Liver (tissue), 9 donors: ENCODE results near the gene RAB9B. TPM values are rescaled to one million over a fixed set of nuclear protein-coding genes. Genes with fewer than 3 reads are reported as not detected.

Experiments
- DNase-seq: peaks from one replicate; pipeline ENCODE4 v3.0.0-alpha.2; 2017; ENCODE audit warnings: low spot score
- H3K27ac ChIP-seq, 2 donors: one replicate each; pipeline ENCODE4 v1.7.0; 2013; ENCODE audit warnings: inconsistent platforms in 2 of 2, low read length in 2 of 2, control low read depth in 1 of 2, low read depth in 1 of 2, mild to moderate bottlenecking in 1 of 2
- H3K27me3 ChIP-seq, 4 donors: one replicate each; pipeline versions ENCODE4 v1.6.1 to v1.7.0; 2013; ENCODE audit warnings: low read length in 3 of 4, inconsistent platforms in 1 of 4, mild to moderate bottlenecking in 1 of 4, moderate library complexity in 1 of 4; ENCODE audit not compliant: control insufficient read depth in 4 of 4, insufficient read depth in 4 of 4
- H3K36me3 ChIP-seq, 4 donors: one replicate each; pipeline versions ENCODE4 v1.6.1 to v1.7.0; 2013; ENCODE audit warnings: low read length in 3 of 4, mild to moderate bottlenecking in 3 of 4, low read depth in 1 of 4, moderate library complexity in 1 of 4; ENCODE audit not compliant: control insufficient read depth in 4 of 4, insufficient read depth in 3 of 4
- H3K4me1 ChIP-seq, 4 donors: one replicate each; pipeline versions ENCODE4 v1.6.1 to v1.7.0; 2013; ENCODE audit warnings: low read length in 3 of 4, mild to moderate bottlenecking in 3 of 4, moderate library complexity in 1 of 4; ENCODE audit not compliant: control insufficient read depth in 4 of 4, insufficient read depth in 4 of 4
- H3K4me3 ChIP-seq, 3 donors: one replicate each; pipeline versions ENCODE4 v1.6.1 to v1.7.0; 2013; ENCODE audit warnings: low read length in 3 of 3, control low read depth in 1 of 3, low read depth in 1 of 3, mild to moderate bottlenecking in 1 of 3
- H3K9ac ChIP-seq, 2 donors: one replicate each; pipeline ENCODE4 v1.7.0; 2013; ENCODE audit warnings: low read length in 2 of 2, mild to moderate bottlenecking in 2 of 2, moderate library complexity in 2 of 2, control low read depth in 1 of 2, low read depth in 1 of 2
- H3K9me3 ChIP-seq, 4 donors: one replicate each; pipeline versions ENCODE4 v1.6.1 to v1.7.0; 2013; ENCODE audit warnings: low read length in 3 of 4; ENCODE audit not compliant: control insufficient read depth in 4 of 4
- ATF3 ChIP-seq: IDR thresholded peaks from 2 replicates; pipeline ENCODE4 v1.6.1; 2016; ENCODE audit warnings: antibody characterized with exemption
- CTCF ChIP-seq: fragments of 150-350 bp; IDR thresholded peaks from 2 replicates; pipeline ENCODE4 v1.5.1; 2017; ENCODE audit warnings: improper control_type of control experiment, low read depth, low read length; ENCODE audit not compliant: missing input control
- EGR1 ChIP-seq, 2 donors: IDR thresholded peaks; 2 replicates each; pipeline ENCODE4 v1.6.1; 2016 to 2018; ENCODE audit warnings: antibody characterized with exemption in 2 of 2, low read depth in 2 of 2
- FOXA1 ChIP-seq: IDR thresholded peaks from 2 replicates; pipeline ENCODE4 v1.6.1; 2016; ENCODE audit warnings: antibody characterized with exemption
- FOXA2 ChIP-seq: IDR thresholded peaks from 2 replicates; pipeline ENCODE4 v1.6.1; 2016; ENCODE audit warnings: antibody characterized with exemption
- GABPA ChIP-seq, 2 donors: IDR thresholded peaks in 1 of 2; conservative IDR thresholded peaks in 1 of 2; 2 replicates each; pipeline ENCODE4 v1.6.1; 2016; ENCODE audit warnings: antibody characterized with exemption in 2 of 2, mild to moderate bottlenecking in 1 of 2, moderate library complexity in 1 of 2
- HNF4A ChIP-seq, 2 donors: conservative IDR thresholded peaks; 2 replicates each; pipeline ENCODE4 v1.6.1; 2016; ENCODE audit warnings: antibody characterized with exemption in 2 of 2, mild to moderate bottlenecking in 2 of 2
- HNF4G ChIP-seq: IDR thresholded peaks from 2 replicates; pipeline ENCODE4 v1.6.1; 2016; ENCODE audit warnings: antibody characterized with exemption
- JUND ChIP-seq, 2 donors: IDR thresholded peaks; 2 replicates each; pipeline ENCODE4 v1.6.1; 2016; ENCODE audit warnings: antibody characterized with exemption in 2 of 2
- MAX ChIP-seq: IDR thresholded peaks from 2 replicates; pipeline ENCODE4 v1.6.1; 2016; ENCODE audit warnings: antibody characterized with exemption
- NR2F2 ChIP-seq: IDR thresholded peaks from 2 replicates; pipeline ENCODE4 v1.6.1; 2016; ENCODE audit warnings: antibody characterized with exemption
- RAD21 ChIP-seq, 2 donors: IDR thresholded peaks; 2 replicates each; pipeline ENCODE4 v1.6.1; 2016; ENCODE audit warnings: antibody characterized with exemption in 2 of 2, mild to moderate bottlenecking in 2 of 2
- REST ChIP-seq: IDR thresholded peaks from 2 replicates; pipeline ENCODE4 v1.6.1; 2016; ENCODE audit warnings: antibody characterized with exemption, mild to moderate bottlenecking
- SP1 ChIP-seq: IDR thresholded peaks from 2 replicates; pipeline ENCODE4 v1.6.1; 2018; ENCODE audit warnings: antibody characterized with exemption, mild to moderate bottlenecking
- TAF1 ChIP-seq: conservative IDR thresholded peaks from 2 replicates; pipeline ENCODE4 v1.6.1; 2016; ENCODE audit warnings: antibody characterized with exemption, mild to moderate bottlenecking
- ZBTB33 ChIP-seq: IDR thresholded peaks from 2 replicates; pipeline ENCODE4 v1.6.1; 2016; ENCODE audit warnings: antibody characterized with exemption
- WGBS: extraction: QIAGEN DNeasy Blood & Tissue Kit; methylation state at CpG from one replicate; pipeline ENCODE4 v1.1.7; 2013; 5-methylcytosine and 5-hydroxymethylcytosine counted together
- polyA plus RNA-seq, 2 donors: library from polyadenylated mRNA; stranded (reverse) in 1 of 2; unstranded in 1 of 2; fragments of 200-250 nt in 1 of 2; fragments of >200 nt in 1 of 2; fragmentation: Nextera tagmentation in 1 of 2; extraction: Ambion mirVana in 1 of 2; gene quantifications; one replicate each; pipeline versions ENCODE4 v1.2.1 to v1.2.3, GENCODE V29; 2013 to 2015
- total RNA-seq, 2 donors: library from RNA; depleted of rRNA; stranded (reverse); fragments of >200 nt; gene quantifications; one replicate each; pipeline ENCODE4 v1.2.3, GENCODE V29; 2014
- donor health status: healthy.
- donor health status: healthy.
- donor health status: healthy.
- donor health status: healthy.
- donor health status: healthy.

RAB9B gene
- total and polyA plus RNA-seq, 4 donors, result 0.07 to 0.51 (median 0.23) TPM

- H3K36me3 ChIP-seq, result no peaks in the 10 kb centered on the region
- H3K4me1 ChIP-seq, result no peaks in the 10 kb centered on the region
- H3K9ac ChIP-seq, result no peak overlapping the region
- 97% methylated on average over 1 of the region's 1 CpG for WGBS
- H3K27me3 ChIP-seq, result peaks cover 0 to 7% (median 0%) of the 10 kb centered on the region in 4 donors
- H3K27ac ChIP-seq, result no peak overlapping the region
- no peaks in the 10 kb centered on the region for H3K9me3 ChIP-seq
- DNase-seq, result no peak
- TF ChIP-seq REST, result no peak
- TF ChIP-seq ATF3, result no peak
- TF ChIP-seq FOXA1, result no peak
- no peak for TF ChIP-seq RAD21 (IDR thresholded peaks at IDR 0.05)
- no peak for TF ChIP-seq CTCF
- H3K4me3 ChIP-seq, result no peak overlapping the region
Measured at GRCh38 chrX:103825881-103826280, 6.2 kb downstream of the RAB9B start.

- DNase-seq, result no peak
- Histone ChIP-seq H3K27me3 (peaks cover 0 to 7% (median 0%) of the 10 kb centered on the region in 4 donors), H3K4me1 (no peaks in the 10 kb centered on the region), H3K27ac (no peak overlapping the region), H3K9ac (no peak overlapping the region), H3K36me3 (no peaks in the 10 kb centered on the region), H3K4me3 (no peak overlapping the region), H3K9me3 (no peaks in the 10 kb centered on the region)
- TF ChIP-seq JUND (IDR thresholded peaks at IDR 0.05), result no peak
- no peak for TF ChIP-seq GABPA (IDR thresholded peaks at IDR 0.05 in 1 of 2, conservative IDR thresholded peaks at IDR 0.05 in 1 of 2)
- TF ChIP-seq NR2F2, result no peak
- no peak for TF ChIP-seq ATF3
- TF ChIP-seq EGR1 (IDR thresholded peaks at IDR 0.05; ENCODE audit: low read depth in 2 of 2), result no peak
- no peak for TF ChIP-seq HNF4A (conservative IDR thresholded peaks at IDR 0.05)
- TF ChIP-seq SP1, result no peak
- no peak for TF ChIP-seq FOXA2
- TF ChIP-seq HNF4G, result no peak
- no peak for TF ChIP-seq CTCF
- TF ChIP-seq TAF1, result no peak
- no peak for TF ChIP-seq ZBTB33
- TF ChIP-seq RAD21 (IDR thresholded peaks at IDR 0.05), result no peak
- no peak for TF ChIP-seq MAX
- TF ChIP-seq REST, result no peak
Measured at GRCh38 chrX:103823591-103823990, 8.5 kb downstream of the RAB9B start.
